Activated T-helper 2 cell treated with anti-CD3 and anti-CD28 coated beads, Interferon-gamma antibody, Interleukin-2, Interleukin-4, amounts not matched to agents 10 μg/mL and 5 μg/mL and 100 μg/mL, durations not matched to agents 14 hours and 24 hours and 36 hours (primary cell): Measurements from ENCODE around the gene TM6SF1. TPM values are rescaled to one million over a fixed set of nuclear protein-coding genes. Genes with fewer than 3 reads are reported as not detected.
A peak's percentile ranks its signal among the peaks of the same experiment; 100 is the strongest.

Source experiments
- DNase-seq: peaks from one replicate; pipeline ENCODE4 v3.0.0; 2021; ENCODE audit warnings: low spot score
- H3K27ac Mint-ChIP-seq: one replicate; pipeline ENCODE4 v1.8.0; 2021; ENCODE audit warnings: mixed read lengths
- H3K27me3 Mint-ChIP-seq: one replicate; pipeline ENCODE4 v1.8.0; 2021; ENCODE audit warnings: low read depth, mixed read lengths
- H3K36me3 Mint-ChIP-seq: one replicate; pipeline ENCODE4 v1.8.0; 2021; ENCODE audit warnings: low read depth, mixed read lengths
- H3K4me1 Mint-ChIP-seq: one replicate; pipeline ENCODE4 v1.8.0; 2021; ENCODE audit warnings: low read depth, mixed read lengths
- H3K4me3 Mint-ChIP-seq: one replicate; pipeline ENCODE4 v1.8.0; 2021; ENCODE audit warnings: low read depth, mild to moderate bottlenecking, moderate library complexity, mixed read lengths
- H3K9me3 Mint-ChIP-seq: one replicate; pipeline ENCODE4 v1.8.0; 2021; ENCODE audit warnings: mixed read lengths
- intact Hi-C: fragments of 100-400 bp; cut with micrococcal nuclease; formaldehyde crosslinking; loops from one replicate; pipeline ENCODE4 v1.15.1; 2023
- total RNA-seq: library from RNA; stranded (reverse); gene quantifications from 2 replicates; pipeline ENCODE4 v1.2.3, GENCODE V29; 2022

Gene TM6SF1
- 1.7 and 3.3 TPM in 2 replicates for total RNA-seq

DNA sequence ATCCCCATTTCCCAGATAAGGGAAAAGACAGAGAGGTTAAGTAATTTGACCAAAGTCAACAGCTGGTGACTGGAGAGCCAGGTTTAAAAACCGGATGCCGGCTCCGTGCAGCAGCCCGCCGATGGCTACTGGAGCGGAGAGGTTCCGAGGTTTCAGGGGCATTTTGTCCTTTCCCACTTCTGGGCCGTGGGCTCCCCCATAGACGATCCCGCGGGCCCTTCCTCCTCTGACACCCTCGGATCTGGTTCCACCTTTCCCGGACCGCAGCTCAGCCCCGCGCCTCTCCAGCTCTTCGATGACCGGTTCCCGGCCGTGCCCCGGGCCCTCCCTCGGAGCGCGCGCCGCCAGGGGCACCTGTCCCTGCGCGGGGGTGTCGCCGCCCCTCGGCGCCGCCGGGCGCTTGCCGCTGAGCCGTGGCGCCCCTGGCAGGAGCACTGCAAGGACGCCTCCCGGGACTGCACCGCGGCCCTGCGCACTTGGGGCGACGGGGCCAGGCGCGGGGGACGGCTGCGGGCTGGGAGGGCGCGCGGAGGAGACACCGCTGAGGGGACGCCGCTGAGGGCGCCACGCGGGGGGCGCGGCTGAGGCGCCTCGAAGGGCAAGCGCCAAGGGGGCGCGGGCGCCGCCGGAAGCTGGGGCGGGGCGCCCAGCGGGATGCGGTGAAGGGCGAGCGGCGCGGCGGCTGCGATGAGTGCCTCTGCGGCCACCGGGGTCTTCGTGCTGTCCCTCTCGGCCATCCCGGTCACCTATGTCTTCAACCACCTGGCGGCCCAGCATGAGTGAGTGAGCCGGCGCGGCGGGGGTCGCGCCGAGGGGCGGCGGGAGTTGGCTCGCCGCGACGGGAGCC is at the start of gene TM6SF1:
TM6SF1 (plus strand) TSS at position 652 of the 847 bp plus-strand sequence; CDS start at position 688, 36 bp downstream.
- peaks cover 18% of the 10 kb centered on the region for H3K27me3 Mint-ChIP-seq
- no peaks in the 10 kb centered on the region for H3K9me3 Mint-ChIP-seq
- peak; percentile 30 for DNase-seq
- H3K27ac Mint-ChIP-seq = peak within 1 kb of the TSS; percentile 25
- H3K4me3 Mint-ChIP-seq = peak within 1 kb of the TSS; percentile 82
- intact Hi-C loops = loop anchor here (5.0 kb wide), 3 partner anchors 40 to 95 kb away; partner anchors contain the start of genes BTBD1 and C15orf40
- H3K36me3 Mint-ChIP-seq = peaks cover 6% of the 10 kb centered on the region
- peaks cover 23% of the 10 kb centered on the region for H3K4me1 Mint-ChIP-seq

DNA sequence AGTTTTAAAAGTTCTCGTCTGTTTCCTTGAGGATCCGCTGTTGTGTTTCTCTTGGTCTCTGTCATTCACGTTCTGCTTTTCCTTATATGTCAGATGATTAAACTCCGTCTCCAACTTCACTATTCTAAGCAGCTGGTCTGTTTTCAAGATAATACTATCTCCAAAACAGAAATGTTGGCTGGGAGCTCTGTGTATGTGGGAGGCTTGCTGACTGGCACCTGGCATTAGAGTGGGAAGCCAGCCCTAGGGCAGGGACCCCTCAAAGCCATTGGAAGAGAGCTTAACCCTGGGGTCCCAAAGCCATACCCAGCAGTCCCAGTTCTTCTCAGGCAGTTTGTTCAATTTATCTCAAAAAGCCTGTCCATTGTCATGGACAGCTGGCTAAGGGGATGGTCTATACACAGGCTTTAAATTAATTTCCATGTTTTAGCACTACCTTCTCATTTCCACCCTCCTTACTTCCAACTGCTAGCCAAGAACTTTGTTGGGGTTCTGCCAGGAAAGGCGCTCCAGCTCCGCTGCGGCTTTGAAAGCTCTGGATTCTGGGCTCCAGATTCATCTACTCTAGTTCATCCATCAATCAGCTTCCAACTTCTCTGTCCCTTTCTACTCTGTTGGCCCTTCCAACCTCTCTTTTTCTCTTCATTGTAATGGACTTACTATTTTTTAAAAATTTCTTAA is 49.6 kb upstream of the TM6SF1 start:
- intact Hi-C loops = no loop called here
- no peak overlapping the region for H3K4me3 Mint-ChIP-seq
- H3K36me3 Mint-ChIP-seq = peaks cover 41% of the 10 kb centered on the region
- no peaks in the 10 kb centered on the region for H3K9me3 Mint-ChIP-seq
- no peak for DNase-seq
- H3K4me1 Mint-ChIP-seq = peaks cover 5% of the 10 kb centered on the region
- no peak overlapping the region for H3K27ac Mint-ChIP-seq
- no peaks in the 10 kb centered on the region for H3K27me3 Mint-ChIP-seq

DNA sequence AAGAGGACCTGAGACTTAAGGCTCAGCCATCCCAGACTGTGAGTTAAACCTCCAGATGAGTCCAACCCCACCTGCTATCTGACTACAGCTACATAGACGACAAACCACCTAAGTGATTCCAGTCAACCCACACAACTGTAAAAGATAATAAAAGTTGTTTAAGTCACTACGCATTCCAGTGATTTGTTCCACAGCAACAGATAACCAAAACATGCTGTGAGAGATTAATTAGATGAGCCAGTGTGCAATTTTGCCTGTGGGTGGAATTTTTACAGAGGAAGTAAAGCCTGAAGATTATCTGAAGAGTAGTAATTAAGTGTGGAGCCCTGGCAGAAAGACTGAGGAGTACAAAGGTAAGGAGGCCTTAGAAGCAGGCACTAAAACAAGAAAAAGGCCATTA is 45.8 kb upstream of the TM6SF1 start:
- intact Hi-C loops = loop anchor here (10.0 kb wide), 1 partner anchor 227 kb away; no protein-coding TSS in a partner anchor

GRCh38 chr15:83062768-83063180 is 44.7 kb upstream of the TM6SF1 start:
- Mint-ChIP-seq H3K9me3 (no peaks in the 10 kb centered on the region), H3K27me3 (no peaks in the 10 kb centered on the region), H3K4me1 (peaks cover 15% of the 10 kb centered on the region), H3K4me3 (no peak overlapping the region), H3K27ac (no peak overlapping the region), H3K36me3 (peaks cover 27% of the 10 kb centered on the region)
- no peak for DNase-seq
- intact Hi-C loops = loop anchor here (10.0 kb wide), 1 partner anchor 228 kb away; no protein-coding TSS in a partner anchor

More for the DNA sequence above, 45.8 kb upstream of the TM6SF1 start:
- DNase-seq = no peak
- H3K4me3 Mint-ChIP-seq = no peak overlapping the region
- no peaks in the 10 kb centered on the region for H3K9me3 Mint-ChIP-seq
- peaks cover 19% of the 10 kb centered on the region for H3K4me1 Mint-ChIP-seq
- no peak overlapping the region for H3K27ac Mint-ChIP-seq
- H3K36me3 Mint-ChIP-seq = peaks cover 33% of the 10 kb centered on the region
- H3K27me3 Mint-ChIP-seq = no peaks in the 10 kb centered on the region

GRCh38 chr15:83063551-83063950 is 43.9 kb upstream of the TM6SF1 start:
- H3K4me1 Mint-ChIP-seq = peaks cover 18% of the 10 kb centered on the region
- no peak overlapping the region for H3K27ac Mint-ChIP-seq
- H3K27me3 Mint-ChIP-seq = no peaks in the 10 kb centered on the region
- intact Hi-C loops = loop anchor here (10.0 kb wide), 1 partner anchor 229 kb away; no protein-coding TSS in a partner anchor
- no peak overlapping the region for H3K4me3 Mint-ChIP-seq
- H3K36me3 Mint-ChIP-seq = peaks cover 26% of the 10 kb centered on the region
- no peaks in the 10 kb centered on the region for H3K9me3 Mint-ChIP-seq
- no peak for DNase-seq

GRCh38 chr15:83064859-83065258 is 42.6 kb upstream of the TM6SF1 start:
- Mint-ChIP-seq H3K4me1 (peaks cover 20% of the 10 kb centered on the region), H3K4me3 (peak overlapping the region; percentile 81), H3K9me3 (peaks cover 5% of the 10 kb centered on the region), H3K36me3 (peaks cover 24% of the 10 kb centered on the region), H3K27me3 (no peaks in the 10 kb centered on the region), H3K27ac (peak overlapping the region; percentile 15)
- intact Hi-C loops = loop anchor here (5.0 to 10.0 kb wide), 4 partner anchors 42 to 258 kb away; partner anchors contain the start of genes FSD2, HDGFL3, TM6SF1 and WHAMM
- DNase-seq = no peak

DNA sequence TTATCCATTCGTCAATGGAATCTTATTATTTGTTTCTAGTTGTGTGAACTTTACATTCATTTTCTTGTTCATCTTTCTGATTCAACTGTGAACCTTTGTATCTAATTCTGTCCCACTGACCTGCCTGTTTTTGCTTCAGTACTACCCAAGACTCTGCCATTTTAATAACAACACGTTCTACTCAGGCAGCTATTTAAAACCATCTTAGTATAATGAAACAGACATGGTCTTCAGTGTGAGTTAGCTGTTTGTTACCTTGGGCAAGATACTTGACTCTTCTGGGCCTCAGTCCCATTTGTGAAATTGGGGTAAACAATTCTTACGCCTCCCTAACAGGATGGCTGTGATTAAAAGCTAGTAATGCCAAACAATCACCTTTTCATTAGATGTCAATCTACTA is 42.0 kb upstream of the TM6SF1 start:
- H3K27me3 Mint-ChIP-seq = no peaks in the 10 kb centered on the region
- DNase-seq = no peak
- peaks cover 20% of the 10 kb centered on the region for H3K4me1 Mint-ChIP-seq
- H3K9me3 Mint-ChIP-seq = peaks cover 5% of the 10 kb centered on the region
- H3K27ac Mint-ChIP-seq = peak overlapping the region; percentile 62
- intact Hi-C loops = loop anchor here (5.0 to 10.0 kb wide), 4 partner anchors 42 to 258 kb away; partner anchors contain the start of genes FSD2, HDGFL3, TM6SF1 and WHAMM
- H3K36me3 Mint-ChIP-seq = peaks cover 24% of the 10 kb centered on the region
- peak overlapping the region; percentile 81 for H3K4me3 Mint-ChIP-seq

DNA sequence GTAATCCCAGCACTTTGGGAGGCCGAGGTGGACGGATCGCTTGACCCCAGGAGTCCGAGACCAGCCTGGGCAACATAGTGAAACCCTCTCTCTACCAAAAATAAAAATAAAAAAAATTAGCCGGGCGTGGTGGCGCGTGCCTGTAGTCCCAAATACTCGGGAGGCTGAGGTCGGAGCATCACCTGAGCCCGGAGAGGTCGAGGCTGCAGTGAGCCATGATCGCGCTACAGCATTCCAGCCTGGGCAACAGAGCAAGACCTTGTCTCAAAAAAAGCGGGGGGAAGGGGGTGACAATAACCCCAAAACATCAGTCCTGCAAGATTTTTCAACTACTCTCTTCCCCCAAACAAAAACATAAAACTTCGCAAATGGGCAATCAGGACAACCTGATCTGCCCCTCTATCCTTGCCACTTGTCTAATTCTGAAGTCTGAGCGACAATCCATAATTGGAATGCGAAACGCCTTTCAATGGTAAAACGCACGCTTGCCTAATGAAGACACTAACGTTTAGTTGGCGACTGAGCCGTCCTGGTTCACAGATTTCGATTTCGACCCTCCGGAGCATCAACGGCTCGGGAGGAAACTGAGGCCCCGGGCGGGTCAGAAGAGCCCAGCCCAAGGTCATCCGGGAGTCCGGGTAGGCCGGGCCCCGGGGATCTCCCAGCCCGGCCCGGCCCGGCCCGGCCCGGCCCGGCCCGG is 41.3 kb upstream of the TM6SF1 start:
- no peaks in the 10 kb centered on the region for H3K27me3 Mint-ChIP-seq
- peaks cover 24% of the 10 kb centered on the region for H3K36me3 Mint-ChIP-seq
- peak overlapping the region; percentile 81 for H3K4me3 Mint-ChIP-seq

DNA sequence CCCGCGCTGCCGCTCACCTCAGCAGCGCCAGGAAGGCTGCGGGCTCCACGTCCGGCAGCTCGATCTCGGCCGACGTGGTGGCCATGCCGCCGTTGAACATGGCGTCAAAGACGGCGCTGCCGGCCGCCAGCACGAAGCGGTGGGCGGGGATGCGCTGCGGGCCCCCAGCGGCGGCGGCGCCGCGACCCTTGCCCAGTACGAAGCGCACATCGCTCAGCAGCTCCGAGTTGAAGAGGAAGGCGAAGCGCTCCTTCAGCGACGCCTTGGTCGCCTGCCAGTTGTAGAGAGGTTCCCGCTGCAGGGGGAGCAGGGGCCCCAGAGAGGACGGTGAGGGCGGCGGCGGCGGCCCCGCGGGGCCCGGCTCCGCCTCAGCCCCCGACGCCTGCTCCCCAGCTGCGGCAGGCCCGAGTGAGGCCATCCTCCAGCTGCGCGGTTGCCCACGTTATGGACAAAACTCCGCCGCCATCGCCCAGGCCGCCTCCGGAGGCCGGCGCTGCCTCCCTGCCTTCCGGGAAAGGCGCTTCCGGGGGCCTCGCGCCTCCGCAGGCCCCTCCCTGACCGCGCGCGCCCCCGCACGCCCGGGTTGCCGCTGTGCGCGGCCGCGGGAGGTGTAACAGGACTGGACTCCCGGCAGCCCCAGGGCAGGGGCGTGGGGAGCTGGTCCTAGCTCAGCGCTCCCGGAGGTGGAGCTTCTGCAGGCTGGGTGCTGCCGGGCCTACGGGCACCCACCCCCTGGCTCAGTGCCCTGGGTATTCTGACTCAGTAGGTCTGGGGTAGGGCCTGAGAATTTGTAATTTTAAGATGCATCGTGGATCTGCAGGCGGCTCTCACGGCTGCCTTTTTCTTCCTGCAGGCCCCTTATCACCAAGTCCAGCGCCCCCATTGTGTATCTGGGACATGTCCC is 40.5 kb upstream of the TM6SF1 start, which contains the start of gene BTBD1:
BTBD1 (minus strand) TSS at position 519 of the 904 bp plus-strand sequence; CDS start at position 418, 101 bp downstream.
- peak within 1 kb of the TSS; percentile 81 for H3K4me3 Mint-ChIP-seq
- intact Hi-C loops = loop anchor here (1.0 to 10.0 kb wide), 5 partner anchors 40 to 260 kb away; partner anchors contain the start of genes C15orf40, FSD2, HDGFL3 and TM6SF1

More for the DNA sequence above, 41.3 kb upstream of the TM6SF1 start:
- Mint-ChIP-seq H3K27ac (peak overlapping the region; percentile 72), H3K9me3 (peaks cover 5% of the 10 kb centered on the region), H3K4me1 (peaks cover 20% of the 10 kb centered on the region)
- no peak for DNase-seq
- intact Hi-C loops = loop anchor here (5.0 to 10.0 kb wide), 4 partner anchors 41 to 259 kb away; partner anchors contain the start of genes FSD2, HDGFL3, TM6SF1 and WHAMM

GRCh38 chr15:83067638-83067962 is 39.8 kb upstream of the TM6SF1 start:
- Mint-ChIP-seq H3K36me3 (peaks cover 27% of the 10 kb centered on the region), H3K9me3 (peaks cover 12% of the 10 kb centered on the region), H3K4me3 (peak overlapping the region; percentile 68), H3K27me3 (no peaks in the 10 kb centered on the region), H3K27ac (peak overlapping the region; percentile 49), H3K4me1 (peaks cover 20% of the 10 kb centered on the region)
- no peak for DNase-seq
- intact Hi-C loops = loop anchor here (1.0 to 10.0 kb wide), 5 partner anchors 40 to 260 kb away; partner anchors contain the start of genes C15orf40, FSD2, HDGFL3 and TM6SF1

More for the DNA sequence above, 40.5 kb upstream of the TM6SF1 start, which contains the start of gene BTBD1:
- H3K9me3 Mint-ChIP-seq = peaks cover 6% of the 10 kb centered on the region
- no peaks in the 10 kb centered on the region for H3K27me3 Mint-ChIP-seq
- H3K36me3 Mint-ChIP-seq = peaks cover 24% of the 10 kb centered on the region
- DNase-seq = peak; percentile 80
- peak within 1 kb of the TSS; percentile 72 for H3K27ac Mint-ChIP-seq
- peaks cover 20% of the 10 kb centered on the region for H3K4me1 Mint-ChIP-seq

- H3K9me3 Mint-ChIP-seq = peaks cover 15% of the 10 kb centered on the region
- peak overlapping the region; percentile 68 for H3K4me3 Mint-ChIP-seq
- no peak for DNase-seq
- H3K27me3 Mint-ChIP-seq = no peaks in the 10 kb centered on the region
- H3K4me1 Mint-ChIP-seq = peaks cover 20% of the 10 kb centered on the region
- H3K27ac Mint-ChIP-seq = peak overlapping the region; percentile 49
- intact Hi-C loops = loop anchor here (5.0 to 10.0 kb wide), 4 partner anchors 39 to 261 kb away; partner anchors contain the start of genes FSD2, HDGFL3, TM6SF1 and WHAMM
- peaks cover 27% of the 10 kb centered on the region for H3K36me3 Mint-ChIP-seq
These were observed 39.4 kb upstream of the TM6SF1 start for GRCh38 chr15:83068054-83068453.
